Natural killer cell (primary cell): ENCODE data around the gene RFX4. TPM values are rescaled to one million over a fixed set of nuclear protein-coding genes. Genes with fewer than 3 reads are reported as not detected.

ENCODE experiments used
- ATAC-seq, 3 donors: fragments of 150-1000 bp in 2 of 3; fragments of 200-7000 bp in 1 of 3; cut with Tn5 transposase; 1 replicate in 1 of 3; 2 replicates in 2 of 3; pipeline ENCODE4 v1.10.0; 2021; ENCODE audit warnings: mild to moderate bottlenecking in 2 of 3, moderate library complexity in 2 of 3
- DNase-seq, 2 donors: peaks; one replicate each; pipeline versions ENCODE4 v3.0.0 to v3.0.0-alpha.2; 2013 to 2021; ENCODE audit warnings: mixed read lengths in 1 of 2
- H3K27ac ChIP-seq: one replicate; pipeline ENCODE4 v1.5.1; 2013; ENCODE audit warnings: mild to moderate bottlenecking, low read length
- H3K27me3 ChIP-seq: one replicate; pipeline ENCODE4 v1.6.1; 2013; ENCODE audit warnings: low read length; ENCODE audit not compliant: control insufficient read depth, insufficient read depth
- H3K36me3 ChIP-seq: one replicate; pipeline ENCODE4 v1.6.1; 2013; ENCODE audit warnings: low read length; ENCODE audit not compliant: control insufficient read depth, insufficient read depth
- H3K4me1 ChIP-seq: one replicate; pipeline ENCODE4 v1.6.1; 2013; ENCODE audit warnings: low read length; ENCODE audit not compliant: control insufficient read depth, insufficient read depth
- H3K4me3 ChIP-seq: one replicate; pipeline ENCODE4 v1.5.1; 2013; ENCODE audit warnings: low read length
- H3K9me3 ChIP-seq: one replicate; pipeline ENCODE4 v1.6.1; 2013; ENCODE audit warnings: low read length; ENCODE audit not compliant: control insufficient read depth, insufficient read depth
- H3K27ac Mint-ChIP-seq, 2 donors: one replicate each; pipeline ENCODE4 v1.8.0; 2022; ENCODE audit warnings: mild to moderate bottlenecking in 2 of 2, mixed read lengths in 2 of 2, moderate library complexity in 1 of 2
- H3K27me3 Mint-ChIP-seq, 2 donors: one replicate each; pipeline ENCODE4 v1.8.0; 2022; ENCODE audit warnings: low read depth in 2 of 2, mixed read lengths in 2 of 2
- H3K36me3 Mint-ChIP-seq: one replicate; pipeline ENCODE4 v1.8.0; 2022; ENCODE audit warnings: mixed read lengths
- H3K4me1 Mint-ChIP-seq, 2 donors: one replicate each; pipeline ENCODE4 v1.8.0; 2022; ENCODE audit warnings: mixed read lengths in 2 of 2
- H3K4me3 Mint-ChIP-seq: one replicate; pipeline ENCODE4 v1.8.0; 2022; ENCODE audit warnings: mild to moderate bottlenecking, moderate library complexity, mixed read lengths
- H3K9me3 Mint-ChIP-seq, 2 donors: one replicate each; pipeline ENCODE4 v1.8.0; 2022; ENCODE audit warnings: mixed read lengths in 2 of 2
- WGBS: methylation state at CpG from one replicate; pipeline ENCODE4 v1.1.7; 2013; ENCODE audit warnings: missing lambda C conversion rate; ENCODE audit not compliant: insufficient coverage; 5-methylcytosine and 5-hydroxymethylcytosine counted together
- intact Hi-C: fragments of 100-400 bp; cut with micrococcal nuclease; formaldehyde crosslinking; loops from one replicate; pipeline ENCODE4 v1.14.2; 2022
- total RNA-seq, 4 donors: library from RNA; stranded (reverse); fragments of 120-200 nt in 1 of 4; gene quantifications; one replicate each; pipeline versions ENCODE4 v1.2.3 to v1.2.4, GENCODE V29; 2013 to 2022
- TF ChIP-seq, protein P1 (sequence below): fragments of 200-600 bp; IDR thresholded peaks from one replicate; pipeline ENCODE4 v1.8.0; 2022; ENCODE audit warnings: antibody characterized with exemption

The RFX4 gene
- total RNA-seq, 3 donors from 2014 or later (not counting 1 experiment from before 2014, with no cell fraction given): not detected

- no peaks in the 10 kb centered on the region for H3K4me1 Mint-ChIP-seq
- TF ChIP-seq, protein P1, sequence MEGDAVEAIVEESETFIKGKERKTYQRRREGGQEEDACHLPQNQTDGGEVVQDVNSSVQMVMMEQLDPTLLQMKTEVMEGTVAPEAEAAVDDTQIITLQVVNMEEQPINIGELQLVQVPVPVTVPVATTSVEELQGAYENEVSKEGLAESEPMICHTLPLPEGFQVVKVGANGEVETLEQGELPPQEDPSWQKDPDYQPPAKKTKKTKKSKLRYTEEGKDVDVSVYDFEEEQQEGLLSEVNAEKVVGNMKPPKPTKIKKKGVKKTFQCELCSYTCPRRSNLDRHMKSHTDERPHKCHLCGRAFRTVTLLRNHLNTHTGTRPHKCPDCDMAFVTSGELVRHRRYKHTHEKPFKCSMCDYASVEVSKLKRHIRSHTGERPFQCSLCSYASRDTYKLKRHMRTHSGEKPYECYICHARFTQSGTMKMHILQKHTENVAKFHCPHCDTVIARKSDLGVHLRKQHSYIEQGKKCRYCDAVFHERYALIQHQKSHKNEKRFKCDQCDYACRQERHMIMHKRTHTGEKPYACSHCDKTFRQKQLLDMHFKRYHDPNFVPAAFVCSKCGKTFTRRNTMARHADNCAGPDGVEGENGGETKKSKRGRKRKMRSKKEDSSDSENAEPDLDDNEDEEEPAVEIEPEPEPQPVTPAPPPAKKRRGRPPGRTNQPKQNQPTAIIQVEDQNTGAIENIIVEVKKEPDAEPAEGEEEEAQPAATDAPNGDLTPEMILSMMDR: no peak
- 87% methylated on average over 10 of the region's 10 CpGs for WGBS
Measured at GRCh38 chr12:106675651-106676435, 93.0 kb downstream of the RFX4 start.

DNA sequence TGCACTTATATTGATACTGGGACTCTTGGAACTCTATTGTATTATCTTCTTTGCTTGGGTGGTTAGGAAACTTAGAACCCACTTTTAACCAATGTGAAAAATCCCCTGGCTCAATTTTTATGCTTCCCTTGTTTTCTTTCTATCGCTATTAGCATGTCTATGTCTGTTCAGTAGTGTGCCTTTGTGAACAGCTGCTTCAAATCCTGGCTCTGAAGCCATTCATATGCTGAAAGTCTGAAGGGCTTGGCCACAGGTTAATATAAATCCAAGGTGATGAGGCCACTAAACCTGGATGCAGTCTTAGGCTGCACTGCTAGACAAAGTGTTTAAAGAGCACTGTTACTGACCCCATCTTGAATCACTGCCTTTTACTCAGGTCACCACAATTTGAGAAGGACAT, 96.8 kb downstream of the RFX4 start:
- no peak overlapping the region for H3K4me3 ChIP-seq
- no peaks in the 10 kb centered on the region for H3K36me3 ChIP-seq
- TF ChIP-seq, protein P1: no peak
- H3K27me3 ChIP-seq: no peaks in the 10 kb centered on the region
- ATAC-seq: no peak
- no peak overlapping the region for H3K27ac ChIP-seq
- Mint-ChIP-seq H3K27ac (no peak overlapping the region), H3K27me3 (peaks cover 14 to 18% of the 10 kb centered on the region in 2 donors), H3K9me3 (no peaks in the 10 kb centered on the region), H3K4me1 (no peaks in the 10 kb centered on the region), H3K36me3 (no peaks in the 10 kb centered on the region), H3K4me3 (no peak overlapping the region)
- 86% methylated on average over 1 of the region's 1 CpG for WGBS
- intact Hi-C loops: no loop called here
- no peak for DNase-seq
- no peaks in the 10 kb centered on the region for H3K4me1 ChIP-seq
- H3K9me3 ChIP-seq: no peaks in the 10 kb centered on the region

More at GRCh38 chr12:106675651-106676435, 93.0 kb downstream of the RFX4 start:
- Mint-ChIP-seq H3K4me3 (no peak overlapping the region), H3K36me3 (no peaks in the 10 kb centered on the region), H3K27me3 (peaks cover 34 to 52% of the 10 kb centered on the region in 2 donors), H3K27ac (no peak overlapping the region), H3K9me3 (no peaks in the 10 kb centered on the region)
- H3K36me3 ChIP-seq: no peaks in the 10 kb centered on the region
- no peak overlapping the region for H3K27ac ChIP-seq
- H3K9me3 ChIP-seq: no peaks in the 10 kb centered on the region
- H3K4me3 ChIP-seq: no peak overlapping the region
- ATAC-seq (no peak), DNase-seq (no peak)
- intact Hi-C loops: no loop called here
- peaks cover 4% of the 10 kb centered on the region for H3K27me3 ChIP-seq
- no peaks in the 10 kb centered on the region for H3K4me1 ChIP-seq

GRCh38 chr12:106680280-106680679, 97.5 kb downstream of the RFX4 start:
- H3K27ac Mint-ChIP-seq: no peak overlapping the region
- H3K4me1 Mint-ChIP-seq: no peaks in the 10 kb centered on the region
- intact Hi-C loops: no loop called here
- H3K4me3 Mint-ChIP-seq: no peak overlapping the region
- Histone ChIP-seq H3K27ac (no peak overlapping the region), H3K4me1 (no peaks in the 10 kb centered on the region), H3K4me3 (no peak overlapping the region), H3K9me3 (no peaks in the 10 kb centered on the region), H3K27me3 (no peaks in the 10 kb centered on the region), H3K36me3 (no peaks in the 10 kb centered on the region)
- no peaks in the 10 kb centered on the region for H3K36me3 Mint-ChIP-seq
- TF ChIP-seq, protein P1: no peak
- H3K27me3 Mint-ChIP-seq: peaks cover 14 to 16% of the 10 kb centered on the region in 2 donors
- ATAC-seq (no peak), DNase-seq (no peak)
- H3K9me3 Mint-ChIP-seq: no peaks in the 10 kb centered on the region

DNA sequence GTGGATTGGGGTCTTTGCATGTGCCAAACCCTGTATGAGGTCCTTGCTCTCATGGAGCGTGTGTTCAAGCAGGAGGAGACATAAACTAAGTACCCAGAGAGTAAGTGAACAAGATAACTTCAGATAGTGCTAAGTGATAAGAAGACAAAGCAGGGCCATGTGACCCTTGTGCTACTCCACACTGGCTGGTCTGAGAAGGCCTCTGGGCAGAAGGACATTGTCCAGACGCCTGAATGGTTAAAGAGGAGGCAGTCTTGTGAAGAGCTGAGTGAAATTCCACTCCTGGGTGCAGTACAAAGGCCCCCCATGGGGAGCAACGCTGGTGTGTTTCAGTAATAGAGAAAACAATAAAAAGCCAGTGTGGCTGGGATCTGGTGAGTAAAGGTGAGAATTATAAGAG, 98.4 kb downstream of the RFX4 start:
- Histone ChIP-seq H3K36me3 (no peaks in the 10 kb centered on the region), H3K27ac (no peak overlapping the region), H3K27me3 (no peaks in the 10 kb centered on the region), H3K9me3 (no peaks in the 10 kb centered on the region), H3K4me1 (no peaks in the 10 kb centered on the region), H3K4me3 (no peak overlapping the region)
- WGBS: 73% methylated on average over 3 of the region's 3 CpGs
- Mint-ChIP-seq H3K4me3 (no peak overlapping the region), H3K27me3 (peaks cover 6 to 16% of the 10 kb centered on the region in 2 donors), H3K27ac (no peak overlapping the region), H3K36me3 (no peaks in the 10 kb centered on the region), H3K9me3 (no peaks in the 10 kb centered on the region), H3K4me1 (no peaks in the 10 kb centered on the region)
- intact Hi-C loops: no loop called here
- ATAC-seq: no peak
- TF ChIP-seq, protein P1: no peak
- no peak for DNase-seq
